ENCODE measurements around the gene CRYAB. TPM values are rescaled to one million over a fixed set of nuclear protein-coding genes. Genes with fewer than 3 reads are reported as not detected.

Gene CRYAB
- total RNA-seq, 2 donors from 2014 or later: 59.0 to 80.1 TPM

DNA sequence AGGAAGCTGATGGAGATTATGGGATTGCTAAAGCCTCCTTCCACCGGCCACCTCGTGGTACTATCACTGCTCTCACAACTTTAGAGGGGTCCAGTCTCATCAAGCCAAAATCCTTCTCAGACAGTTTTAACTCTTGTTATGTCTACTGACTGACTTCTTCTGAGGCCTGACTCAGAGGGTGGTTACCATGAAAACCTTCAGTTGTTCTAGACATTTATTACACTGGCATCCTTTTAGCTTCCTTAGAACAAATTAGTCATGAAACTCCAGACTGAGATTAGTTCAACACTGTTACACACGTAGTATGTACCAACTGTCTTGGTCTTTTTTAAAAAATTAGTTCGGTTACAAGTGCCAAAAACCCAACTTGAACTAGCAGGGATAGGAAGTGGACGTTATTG, 33.1 kb upstream of the CRYAB start:
- Histone ChIP-seq H3K4me1 (replicated peaks) (no peaks in the 10 kb centered on the region), H3K36me3 (no peaks in the 10 kb centered on the region), H3K27ac (peak overlapping the region; percentile 62 to 75), H3K27me3 (replicated peaks; ENCODE audit: insufficient read depth) (no peaks in the 10 kb centered on the region), H3K4me3 (no peak overlapping the region), H3K9me3 (no peaks in the 10 kb centered on the region)
- WGBS: 34% methylated on average over 5 of the region's 5 CpGs
- no peak for DNase-seq (ENCODE audit: low spot score)
- TF ChIP-seq POLR2A (IDR thresholded peaks at IDR 0.05) (no peak), POLR2AphosphoS5 (IDR thresholded peaks at IDR 0.05) (no peak)
- TF ChIP-seq, protein P1, sequence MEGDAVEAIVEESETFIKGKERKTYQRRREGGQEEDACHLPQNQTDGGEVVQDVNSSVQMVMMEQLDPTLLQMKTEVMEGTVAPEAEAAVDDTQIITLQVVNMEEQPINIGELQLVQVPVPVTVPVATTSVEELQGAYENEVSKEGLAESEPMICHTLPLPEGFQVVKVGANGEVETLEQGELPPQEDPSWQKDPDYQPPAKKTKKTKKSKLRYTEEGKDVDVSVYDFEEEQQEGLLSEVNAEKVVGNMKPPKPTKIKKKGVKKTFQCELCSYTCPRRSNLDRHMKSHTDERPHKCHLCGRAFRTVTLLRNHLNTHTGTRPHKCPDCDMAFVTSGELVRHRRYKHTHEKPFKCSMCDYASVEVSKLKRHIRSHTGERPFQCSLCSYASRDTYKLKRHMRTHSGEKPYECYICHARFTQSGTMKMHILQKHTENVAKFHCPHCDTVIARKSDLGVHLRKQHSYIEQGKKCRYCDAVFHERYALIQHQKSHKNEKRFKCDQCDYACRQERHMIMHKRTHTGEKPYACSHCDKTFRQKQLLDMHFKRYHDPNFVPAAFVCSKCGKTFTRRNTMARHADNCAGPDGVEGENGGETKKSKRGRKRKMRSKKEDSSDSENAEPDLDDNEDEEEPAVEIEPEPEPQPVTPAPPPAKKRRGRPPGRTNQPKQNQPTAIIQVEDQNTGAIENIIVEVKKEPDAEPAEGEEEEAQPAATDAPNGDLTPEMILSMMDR (IDR thresholded peaks at IDR 0.05): no peak
- intact Hi-C loops (cut with DNase I): no loop called here

DNA sequence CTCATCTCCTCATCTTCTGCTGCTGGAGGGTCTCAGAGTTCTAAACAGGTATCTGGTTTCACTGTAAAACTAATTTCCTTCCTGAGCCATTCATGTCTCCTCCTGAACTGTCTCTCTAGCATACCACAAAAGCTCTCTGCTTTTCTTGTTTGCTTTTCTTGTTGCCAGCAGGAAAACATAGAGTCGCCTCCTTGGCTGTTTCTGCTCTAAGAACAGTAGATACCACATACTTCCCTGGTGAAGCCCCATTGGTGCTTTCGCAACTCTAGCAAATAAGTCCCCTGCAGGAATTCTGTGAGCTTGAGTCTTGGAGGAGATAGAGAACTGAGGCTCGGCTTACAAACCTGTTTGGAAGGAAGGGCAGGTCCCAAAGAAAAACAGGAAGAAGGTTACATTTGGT, 32.6 kb upstream of the CRYAB start:
- peak; percentile 68 for DNase-seq (ENCODE audit: low spot score)
- H3K27me3 ChIP-seq (replicated peaks; ENCODE audit: insufficient read depth): no peaks in the 10 kb centered on the region
- H3K4me3 ChIP-seq: no peak overlapping the region
- intact Hi-C loops (cut with DNase I): no loop called here
- H3K4me1 ChIP-seq (replicated peaks): no peaks in the 10 kb centered on the region
- no peaks in the 10 kb centered on the region for H3K9me3 ChIP-seq
- TF ChIP-seq POLR2AphosphoS5 (IDR thresholded peaks at IDR 0.05) (peak; percentile 79), POLR2A (IDR thresholded peaks at IDR 0.05) (no peak)
- TF ChIP-seq, protein P1 (IDR thresholded peaks at IDR 0.05): no peak
- H3K27ac ChIP-seq: peak overlapping the region; percentile 62 to 75
- H3K36me3 ChIP-seq: no peaks in the 10 kb centered on the region
- 13% methylated on average over 3 of the region's 3 CpGs for WGBS

DNA sequence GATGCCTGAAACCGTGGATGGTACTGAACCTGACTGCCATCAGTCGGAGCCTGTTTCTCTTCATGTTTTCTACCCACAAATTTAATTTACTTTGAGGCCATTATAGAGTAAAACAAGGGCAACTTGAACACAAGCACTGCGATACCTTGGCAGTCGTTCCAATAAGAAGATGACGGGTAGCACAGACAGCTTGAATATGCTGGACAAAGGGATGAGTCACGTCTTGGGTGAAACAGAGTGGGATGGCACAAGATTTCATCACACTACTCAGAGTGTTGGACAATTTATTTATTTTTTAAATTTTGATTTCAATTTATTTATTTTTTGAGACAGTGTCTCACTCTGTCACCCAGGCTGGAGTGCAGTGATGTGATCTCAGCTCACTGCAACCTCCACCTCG, 31.3 kb upstream of the CRYAB start:
- no peaks in the 10 kb centered on the region for H3K9me3 ChIP-seq
- intact Hi-C loops (cut with DNase I): no loop called here
- WGBS: 87% methylated on average over 7 of the region's 7 CpGs
- H3K4me3 ChIP-seq: no peak overlapping the region
- TF ChIP-seq, protein P1 (IDR thresholded peaks at IDR 0.05): no peak
- TF ChIP-seq POLR2A (IDR thresholded peaks at IDR 0.05) (no peak), POLR2AphosphoS5 (IDR thresholded peaks at IDR 0.05) (no peak)
- no peaks in the 10 kb centered on the region for H3K36me3 ChIP-seq
- H3K4me1 ChIP-seq (replicated peaks): no peaks in the 10 kb centered on the region
- no peaks in the 10 kb centered on the region for H3K27me3 ChIP-seq (replicated peaks; ENCODE audit: insufficient read depth)
- no peak overlapping the region for H3K27ac ChIP-seq
- no peak for DNase-seq (ENCODE audit: low spot score)

DNA sequence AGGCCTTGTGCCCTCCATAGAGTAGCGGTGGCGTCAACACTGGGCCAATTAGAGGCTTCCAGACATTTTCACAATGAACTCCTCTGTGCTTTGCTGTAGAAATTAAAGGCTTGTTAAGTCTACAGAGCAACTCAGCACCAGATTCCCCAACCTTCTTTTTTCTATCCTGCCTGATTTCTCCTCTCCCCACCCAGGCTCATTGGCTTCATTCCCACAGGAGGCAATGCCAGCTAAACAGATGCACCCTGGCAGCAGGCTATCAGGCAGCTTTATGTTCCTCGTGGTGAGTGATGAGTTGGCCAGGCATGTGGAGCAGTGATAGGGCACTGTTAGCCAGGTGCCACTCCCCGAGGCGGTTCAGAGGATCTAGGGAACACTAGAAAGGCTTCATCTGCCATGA, 30.4 kb upstream of the CRYAB start:
- Histone ChIP-seq H3K27me3 (replicated peaks; ENCODE audit: insufficient read depth) (no peaks in the 10 kb centered on the region), H3K36me3 (no peaks in the 10 kb centered on the region), H3K27ac (no peak overlapping the region), H3K4me3 (no peak overlapping the region), H3K4me1 (replicated peaks) (no peaks in the 10 kb centered on the region), H3K9me3 (no peaks in the 10 kb centered on the region)
- WGBS: 40% methylated on average over 5 of the region's 5 CpGs
- TF ChIP-seq, protein P1 (IDR thresholded peaks at IDR 0.05): no peak
- TF ChIP-seq POLR2A (IDR thresholded peaks at IDR 0.05) (no peak), POLR2AphosphoS5 (IDR thresholded peaks at IDR 0.05) (no peak)
- intact Hi-C loops (cut with DNase I): no loop called here
- DNase-seq (ENCODE audit: low spot score): no peak

DNA sequence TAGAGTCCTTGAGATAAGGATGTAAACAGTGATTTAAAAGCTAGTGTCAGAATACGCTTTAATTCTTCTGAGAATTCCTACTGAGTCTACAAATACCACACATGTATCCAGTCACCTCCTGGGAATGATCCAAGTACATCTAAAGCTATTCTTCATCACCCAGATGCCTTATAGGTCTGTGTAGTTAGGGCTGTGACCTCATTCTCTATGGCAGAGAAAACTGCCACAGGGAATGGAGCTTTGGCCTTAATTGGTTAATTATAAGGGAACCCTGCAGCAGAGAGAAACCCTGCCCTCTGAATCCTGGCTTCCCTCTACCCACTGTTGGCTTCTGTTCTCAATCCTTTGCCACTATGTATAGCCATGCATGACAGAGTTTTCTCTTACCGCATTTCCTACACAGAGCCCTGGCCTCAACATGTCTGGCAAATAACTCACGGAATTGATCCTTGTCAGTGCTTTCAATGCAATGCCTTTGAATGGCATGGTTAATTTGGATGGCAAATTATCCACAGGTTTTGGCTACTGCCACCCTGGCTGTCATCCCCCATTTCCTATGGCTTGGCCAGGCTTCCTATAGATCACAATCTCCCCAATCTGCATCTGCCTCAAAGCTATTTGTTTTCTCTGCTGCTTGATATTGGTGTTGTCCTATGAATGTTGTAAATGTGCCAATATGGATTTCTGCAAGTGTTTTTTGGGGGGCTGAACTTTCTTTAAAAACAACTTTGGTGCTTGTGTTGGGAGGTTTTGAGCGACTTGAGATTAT, 28.4 kb upstream of the CRYAB start:
- Histone ChIP-seq H3K36me3 (no peaks in the 10 kb centered on the region), H3K9me3 (no peaks in the 10 kb centered on the region), H3K4me3 (no peak overlapping the region), H3K4me1 (replicated peaks) (no peaks in the 10 kb centered on the region), H3K27ac (no peak overlapping the region), H3K27me3 (replicated peaks; ENCODE audit: insufficient read depth) (no peaks in the 10 kb centered on the region)
- TF ChIP-seq POLR2AphosphoS5 (IDR thresholded peaks at IDR 0.05): no peak
- no peak for TF ChIP-seq POLR2A (IDR thresholded peaks at IDR 0.05)
- TF ChIP-seq, protein P1 (IDR thresholded peaks at IDR 0.05): no peak
- WGBS: 67% methylated on average over 4 of the region's 4 CpGs
- DNase-seq (ENCODE audit: low spot score): no peak
- intact Hi-C loops (cut with DNase I): loop anchor here (2.0 kb wide), 1 partner anchor 37 kb away; no protein-coding TSS in a partner anchor

Data from prostate gland (tissue), 2 donors.